ENCODE results near the gene TSEN54. TPM values are rescaled to one million over a fixed set of nuclear protein-coding genes. Genes with fewer than 3 reads are reported as not detected.

TSEN54 gene
- total and polyA plus RNA-seq, 2 experiments from 2014 or later = 42.5 to 52.3 TPM

GRCh38 chr17:75566834-75567233 lies 50.5 kb downstream of the TSEN54 start:
- Histone ChIP-seq H3K4me3 (no peak overlapping the region), H3K27me3 (no peaks in the 10 kb centered on the region), H3K79me2 (no peaks in the 10 kb centered on the region), H3K27ac (no peak overlapping the region), H3K4me2 (no peak overlapping the region), H2AFZ (no peak overlapping the region), H3K4me1 (ENCODE audit: insufficient read depth) (no peaks in the 10 kb centered on the region), H3K9me3 (ENCODE audit: low read depth) (no peaks in the 10 kb centered on the region), H3K9me2 (replicated peaks; ENCODE audit: insufficient read depth) (no peaks in the 10 kb centered on the region), H4K20me1 (ENCODE audit: insufficient read depth, poor library complexity, severe bottlenecking) (no peaks in the 10 kb centered on the region), H3K36me3 (replicated peaks; ENCODE audit: insufficient read depth, low read depth) (no peaks in the 10 kb centered on the region)
- DNase-seq (ENCODE audit: low spot score) = no peak
- TF ChIP-seq EZH2 (IDR thresholded peaks at IDR 0.05; ENCODE audit: borderline replicate concordance) (no peak), EZH2phosphoT487 (IDR thresholded peaks at IDR 0.05; ENCODE audit: low read depth, severe bottlenecking, unreplicated experiment) (no peak), CTCF (IDR thresholded peaks at IDR 0.05; ENCODE audit: poor library complexity) (no peak)
- WGBS (ENCODE audit: low lambda C conversion rate, missing lambda C conversion rate) = 94% methylated on average over 5 of the region's 5 CpGs

GRCh38 chr17:75568412-75569255 lies 52.3 kb downstream of the TSEN54 start:
- H2AFZ ChIP-seq = no peak overlapping the region
- no peaks in the 10 kb centered on the region for H3K27me3 ChIP-seq
- H3K36me3 ChIP-seq (replicated peaks; ENCODE audit: insufficient read depth, low read depth) = no peaks in the 10 kb centered on the region
- TF ChIP-seq EZH2phosphoT487 (IDR thresholded peaks at IDR 0.05; ENCODE audit: low read depth, severe bottlenecking, unreplicated experiment) (no peak), CTCF (IDR thresholded peaks at IDR 0.05; ENCODE audit: poor library complexity) (no peak), EZH2 (IDR thresholded peaks at IDR 0.05; ENCODE audit: borderline replicate concordance) (no peak)
- peak; percentile 3 for DNase-seq (ENCODE audit: low spot score)
- no peak overlapping the region for H3K27ac ChIP-seq
- H4K20me1 ChIP-seq (ENCODE audit: insufficient read depth, poor library complexity, severe bottlenecking) = no peaks in the 10 kb centered on the region
- no peaks in the 10 kb centered on the region for H3K9me3 ChIP-seq (ENCODE audit: low read depth)
- no peaks in the 10 kb centered on the region for H3K4me1 ChIP-seq (ENCODE audit: insufficient read depth)
- no peak overlapping the region for H3K4me3 ChIP-seq
- H3K79me2 ChIP-seq = no peaks in the 10 kb centered on the region
- no peak overlapping the region for H3K4me2 ChIP-seq
- WGBS (ENCODE audit: low lambda C conversion rate, missing lambda C conversion rate) = 94% methylated on average over 31 of the region's 31 CpGs
- no peaks in the 10 kb centered on the region for H3K9me2 ChIP-seq (replicated peaks; ENCODE audit: insufficient read depth)

- Histone ChIP-seq H3K27ac (no peak overlapping the region), H2AFZ (no peak overlapping the region), H3K9me3 (ENCODE audit: low read depth) (no peaks in the 10 kb centered on the region), H4K20me1 (ENCODE audit: insufficient read depth, poor library complexity, severe bottlenecking) (no peaks in the 10 kb centered on the region), H3K9me2 (replicated peaks; ENCODE audit: insufficient read depth) (no peaks in the 10 kb centered on the region), H3K4me1 (ENCODE audit: insufficient read depth) (no peaks in the 10 kb centered on the region), H3K79me2 (no peaks in the 10 kb centered on the region), H3K4me2 (no peak overlapping the region), H3K36me3 (replicated peaks; ENCODE audit: insufficient read depth, low read depth) (no peaks in the 10 kb centered on the region), H3K27me3 (no peaks in the 10 kb centered on the region), H3K4me3 (no peak overlapping the region)
- no peak for TF ChIP-seq EZH2phosphoT487 (IDR thresholded peaks at IDR 0.05; ENCODE audit: low read depth, severe bottlenecking, unreplicated experiment)
- TF ChIP-seq EZH2 (IDR thresholded peaks at IDR 0.05; ENCODE audit: borderline replicate concordance) = no peak
- TF ChIP-seq CTCF (IDR thresholded peaks at IDR 0.05; ENCODE audit: poor library complexity) = no peak
- DNase-seq (ENCODE audit: low spot score) = peak; percentile 2
- WGBS (ENCODE audit: low lambda C conversion rate, missing lambda C conversion rate) = 96% methylated on average over 35 of the region's 35 CpGs
Measured at GRCh38 chr17:75570034-75570676, 53.8 kb downstream of the TSEN54 start.

Measured in hepatocyte (in vitro differentiated cells).